Ishikawa (cell line): ENCODE results near the gene HYAL1.
A peak's percentile ranks its signal among the peaks of the same experiment; 100 is the strongest.

Experiments used
- CEBPB ChIP-seq: IDR thresholded peaks from 2 replicates; pipeline ENCODE4 v1.6.1; 2012
- CREB1 ChIP-seq: IDR thresholded peaks from 2 replicates; pipeline ENCODE4 v1.6.1; 2012; ENCODE audit warnings: low read depth
- EGR1 ChIP-seq: IDR thresholded peaks from 2 replicates; pipeline ENCODE4 v1.6.1; 2012
- EP300 ChIP-seq: IDR thresholded peaks from 2 replicates; pipeline ENCODE4 v1.6.1; 2012; ENCODE audit warnings: borderline replicate concordance
- FOXM1 ChIP-seq: IDR thresholded peaks from 2 replicates; pipeline ENCODE4 v1.6.1; 2012; ENCODE audit warnings: low read depth, borderline replicate concordance
- MAX ChIP-seq: IDR thresholded peaks from 2 replicates; pipeline ENCODE4 v1.6.1; 2012
- NFIC ChIP-seq: IDR thresholded peaks from 2 replicates; pipeline ENCODE4 v1.6.1; 2012
- RAD21 ChIP-seq: IDR thresholded peaks from 2 replicates; pipeline ENCODE4 v1.6.1; 2012; ENCODE audit warnings: low read depth
- REST ChIP-seq: IDR thresholded peaks from 2 replicates; pipeline ENCODE4 v1.6.1; 2012; ENCODE audit warnings: low read depth, mild to moderate bottlenecking
- TAF1 ChIP-seq: IDR thresholded peaks from 2 replicates; pipeline ENCODE4 v1.6.1; 2012; ENCODE audit warnings: low read depth, mild to moderate bottlenecking
- TCF12 ChIP-seq: IDR thresholded peaks from 2 replicates; pipeline ENCODE4 v1.6.1; 2012; ENCODE audit warnings: low read depth
- TEAD4 ChIP-seq: IDR thresholded peaks from 2 replicates; pipeline ENCODE4 v1.6.1; 2012
- USF1 ChIP-seq: IDR thresholded peaks from 2 replicates; pipeline ENCODE4 v1.6.1; 2012
- YY1 ChIP-seq: IDR thresholded peaks from 2 replicates; pipeline ENCODE4 v1.6.1; 2012; ENCODE audit warnings: low read depth
- ZBTB7A ChIP-seq: IDR thresholded peaks from 2 replicates; pipeline ENCODE4 v1.6.1; 2012; ENCODE audit warnings: low read depth

HYAL1 gene

GRCh38 chr3:50263478-50264382, 39.6 kb downstream of the HYAL1 start:
- TF ChIP-seq TCF12 (no peak), CREB1 (no peak), RAD21 (no peak), EP300 (no peak), CEBPB (no peak), ZBTB7A (no peak), REST (no peak), YY1 (no peak), MAX (no peak), TEAD4 (no peak), USF1 (no peak), TAF1 (no peak), EGR1 (no peak), FOXM1 (no peak), NFIC (no peak)

- TF ChIP-seq EP300 (no peak), CREB1 (no peak), YY1 (no peak), TCF12 (no peak), EGR1 (no peak), NFIC (no peak), RAD21 (no peak)
These were observed 40.6 kb downstream of the HYAL1 start for GRCh38 chr3:50262778-50263177.

- TF ChIP-seq EGR1 (no peak), TEAD4 (no peak), RAD21 (no peak), USF1 (no peak), CREB1 (no peak), NFIC (no peak), TCF12 (no peak), TAF1 (no peak), CEBPB (no peak), ZBTB7A (no peak), EP300 (no peak), FOXM1 (no peak), REST (no peak), MAX (no peak), YY1 (no peak)
These were observed 41.9 kb downstream of the HYAL1 start for GRCh38 chr3:50261505-50261904.

- no peak for TF ChIP-seq EGR1
- TF ChIP-seq ZBTB7A: no peak; the same call in 1 of the 2 replicates
- TF ChIP-seq TEAD4: no peak
- no peak for TF ChIP-seq RAD21
- no peak for TF ChIP-seq MAX
- no peak for TF ChIP-seq CREB1
- TF ChIP-seq TCF12: no peak
- TF ChIP-seq NFIC: no peak
These were observed 42.4 kb downstream of the HYAL1 start for GRCh38 chr3:50260942-50261441.

- TF ChIP-seq EP300 (peak; percentile 35; the same call in 1 of the 2 replicates), YY1 (no peak), MAX (peak; percentile 50; the same call in 1 of the 2 replicates), USF1 (no peak), TAF1 (peak; percentile 43; the same call in 1 of the 2 replicates), EGR1 (peak; percentile 71; the same call in 1 of the 2 replicates), CEBPB (no peak), ZBTB7A (peak; percentile 82), FOXM1 (no peak), RAD21 (peak; percentile 87), REST (no peak), CREB1 (no peak), TCF12 (peak; percentile 37; the same call in 1 of the 2 replicates), NFIC (peak; percentile 47), TEAD4 (0 out of 2 replicates have a peak, but pooled peaks have one; percentile 25)
These were observed 43.1 kb downstream of the HYAL1 start for GRCh38 chr3:50260027-50260941.
